IgD-negative memory B cell (primary cell): ENCODE measurements around the gene PMVK. TPM values are rescaled to one million over a fixed set of nuclear protein-coding genes. Genes with fewer than 3 reads are reported as not detected.
A peak's percentile ranks its signal among the peaks of the same experiment; 100 is the strongest.

ENCODE experiments used
- H3K27ac Mint-ChIP-seq, 3 donors: one replicate each; pipeline ENCODE4 v1.8.0; 2020 to 2022; ENCODE audit warnings: mild to moderate bottlenecking in 3 of 3, mixed read lengths in 3 of 3, moderate library complexity in 1 of 3
- H3K27me3 Mint-ChIP-seq: one replicate; pipeline ENCODE4 v1.8.0; 2021; ENCODE audit warnings: mixed read lengths
- H3K36me3 Mint-ChIP-seq: one replicate; pipeline ENCODE4 v1.8.0; 2020; ENCODE audit warnings: mild to moderate bottlenecking, mixed read lengths
- H3K4me1 Mint-ChIP-seq, 3 donors: one replicate each; pipeline ENCODE4 v1.8.0; 2020 to 2022; ENCODE audit warnings: mixed read lengths in 3 of 3, mild to moderate bottlenecking in 1 of 3
- H3K4me3 Mint-ChIP-seq, 4 donors: one replicate each; pipeline ENCODE4 v1.8.0; 2020 to 2022; ENCODE audit warnings: mild to moderate bottlenecking in 4 of 4, mixed read lengths in 4 of 4, moderate library complexity in 3 of 4
- H3K9me3 Mint-ChIP-seq, 3 donors: one replicate each; pipeline ENCODE4 v1.8.0; 2020 to 2021; ENCODE audit warnings: mixed read lengths in 3 of 3, mild to moderate bottlenecking in 1 of 3
- polyA plus RNA-seq: library from polyadenylated mRNA; unstranded; fragments of 300-500 nt; fragmentation: Illumina TruSeq; gene quantifications from one replicate; pipeline ENCODE4 v1.2.3, GENCODE V29; 2021

The PMVK gene
- polyA plus RNA-seq, 1 donor from 2014 or later, result 78.3 TPM

DNA sequence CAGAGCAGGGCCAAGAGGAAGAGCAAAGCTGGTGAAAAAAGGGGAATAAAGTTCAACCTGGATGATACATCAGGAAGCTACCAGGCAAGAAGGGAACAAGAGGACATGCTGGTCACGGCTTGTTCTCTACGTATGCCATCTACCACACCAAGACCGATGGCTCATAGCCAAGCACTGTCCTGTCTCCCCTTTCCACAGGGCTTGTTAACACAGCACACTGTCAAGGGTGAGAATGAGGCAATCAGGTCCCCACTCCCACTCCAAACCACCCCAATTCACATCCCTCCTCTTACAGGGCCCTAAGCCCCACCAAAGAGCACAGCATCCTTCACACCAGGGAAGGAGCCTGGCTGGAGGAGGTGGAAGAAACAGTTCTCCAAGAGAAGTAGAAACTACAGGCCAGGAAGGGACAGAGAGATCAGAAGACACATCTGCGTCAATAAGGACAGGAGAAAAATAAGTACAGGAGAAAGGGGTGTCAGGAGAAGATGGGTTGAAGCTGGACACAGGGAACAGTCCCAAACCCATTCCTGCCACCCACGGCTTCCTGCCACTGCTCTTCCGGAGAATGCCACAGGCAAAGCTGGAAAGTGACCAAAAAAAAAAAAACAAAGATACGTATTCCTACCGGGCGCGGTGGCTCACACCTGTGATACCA is 35.0 kb upstream of the PMVK start:
- Mint-ChIP-seq H3K4me3 (peak overlapping the region; percentile 34 to 90 (median 56)), H3K36me3 (no peaks in the 10 kb centered on the region), H3K27ac (no peak overlapping the region), H3K9me3 (no peaks in the 10 kb centered on the region), H3K27me3 (no peaks in the 10 kb centered on the region), H3K4me1 (peaks cover 0 to 17% (median 16%) of the 10 kb centered on the region in 3 donors)

DNA sequence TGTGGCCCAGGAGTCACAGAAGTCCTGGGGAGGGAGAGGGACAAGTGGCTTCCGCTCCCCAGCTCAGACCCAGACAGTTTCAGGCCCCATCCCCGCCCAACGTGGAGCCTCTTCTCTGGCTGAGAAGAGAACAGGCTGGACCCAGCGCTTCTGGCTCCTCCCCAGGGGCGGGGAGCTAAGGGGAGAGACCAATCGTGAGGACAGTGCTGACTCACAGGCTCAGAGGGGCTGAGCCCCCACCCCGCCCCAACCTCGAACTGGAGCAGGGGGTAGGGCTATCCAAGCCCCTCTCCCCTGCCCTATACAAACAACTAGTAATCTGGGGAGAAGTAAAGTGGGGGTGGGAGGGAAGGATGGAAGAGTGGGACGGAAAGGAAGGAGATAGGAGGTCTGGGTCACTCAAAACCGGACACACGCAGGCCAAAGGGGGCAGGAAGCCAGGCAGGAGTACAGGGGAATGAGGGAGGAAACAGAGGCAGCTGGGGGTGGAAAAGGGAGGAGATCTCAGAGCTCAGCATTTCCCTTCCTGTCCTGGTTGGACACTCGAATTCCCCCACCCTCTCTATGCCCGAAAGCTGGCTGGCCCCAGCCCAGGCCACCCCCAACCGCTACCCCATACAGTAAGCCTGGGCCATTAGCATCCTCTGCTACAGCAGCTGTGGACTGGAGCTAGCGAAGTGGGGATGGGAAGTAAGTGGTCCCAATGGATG is 34.3 kb upstream of the PMVK start, which contains the start of gene SHC1:
Gene SHC1 (minus strand): TSS at position 117 of the 710 bp plus-strand sequence. CDS start 221 bp downstream, outside the sequence.
- Mint-ChIP-seq H3K4me3 (peak within 1 kb of the TSS in 3 of 4 donors; percentile 34 to 90 (median 52)), H3K4me1 (peaks cover 0 to 17% (median 14%) of the 10 kb centered on the region in 3 donors), H3K9me3 (no peaks in the 10 kb centered on the region), H3K27me3 (no peaks in the 10 kb centered on the region), H3K27ac (no peak within 1 kb of the TSS), H3K36me3 (no peaks in the 10 kb centered on the region)

DNA sequence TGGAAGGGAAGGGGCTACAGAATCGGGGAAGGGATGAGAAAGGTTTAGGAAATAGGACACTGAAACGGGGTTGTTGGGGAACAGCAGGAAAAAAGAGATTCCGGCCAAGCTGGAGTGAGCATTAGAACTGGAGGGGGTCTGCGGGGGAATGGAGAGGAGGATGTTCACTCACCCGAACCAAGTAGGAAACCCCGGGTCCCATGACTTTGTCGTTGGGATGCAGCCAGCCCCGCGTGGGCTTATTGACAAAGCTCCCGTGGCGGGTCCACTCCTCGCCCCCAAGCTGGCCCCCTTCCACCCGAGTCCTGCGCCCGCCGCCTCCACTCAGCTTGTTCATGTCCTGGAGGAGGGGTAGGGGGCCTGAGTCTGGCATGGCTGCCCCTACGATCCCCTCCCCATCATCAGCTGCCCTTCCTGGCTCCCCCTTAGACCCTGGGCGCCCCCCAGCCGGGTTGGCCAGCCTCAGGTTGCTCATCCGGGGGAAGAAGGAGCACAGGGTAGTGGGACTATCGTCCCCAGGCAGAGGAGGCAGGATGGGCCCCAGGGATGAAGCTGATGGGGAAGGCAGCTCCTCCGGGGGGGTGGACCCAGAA is 33.4 kb upstream of the PMVK start:
- Mint-ChIP-seq H3K36me3 (no peaks in the 10 kb centered on the region), H3K27me3 (no peaks in the 10 kb centered on the region), H3K9me3 (no peaks in the 10 kb centered on the region), H3K4me3 (peak overlapping the region in 1 of 4 donors; percentile 17), H3K4me1 (peaks cover 0 to 17% (median 16%) of the 10 kb centered on the region in 3 donors), H3K27ac (no peak overlapping the region)

DNA sequence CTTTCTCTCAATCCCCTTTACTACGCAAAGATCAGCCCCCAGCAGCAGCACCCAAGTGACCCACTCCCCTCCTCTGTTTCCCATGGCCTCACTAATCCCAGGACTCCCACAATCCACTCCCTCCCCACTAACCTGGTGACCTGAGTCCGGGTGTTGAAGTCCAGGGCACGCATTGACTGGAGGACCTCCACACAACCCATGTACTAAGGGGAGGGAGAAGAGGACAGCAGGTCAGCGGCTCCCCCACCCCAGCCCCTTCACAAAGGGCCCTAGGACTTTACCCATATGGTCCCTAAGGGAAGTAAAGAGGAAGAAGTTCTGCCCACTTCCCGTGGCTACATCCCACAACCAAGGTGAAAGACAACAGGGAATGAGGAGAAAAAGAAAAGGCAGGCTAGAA is 32.7 kb upstream of the PMVK start:
- Mint-ChIP-seq H3K4me1 (peaks cover 0 to 17% (median 16%) of the 10 kb centered on the region in 3 donors), H3K27me3 (no peaks in the 10 kb centered on the region), H3K9me3 (no peaks in the 10 kb centered on the region), H3K4me3 (no peak overlapping the region), H3K27ac (peak overlapping the region; percentile 34 to 60 (median 53)), H3K36me3 (no peaks in the 10 kb centered on the region)

DNA sequence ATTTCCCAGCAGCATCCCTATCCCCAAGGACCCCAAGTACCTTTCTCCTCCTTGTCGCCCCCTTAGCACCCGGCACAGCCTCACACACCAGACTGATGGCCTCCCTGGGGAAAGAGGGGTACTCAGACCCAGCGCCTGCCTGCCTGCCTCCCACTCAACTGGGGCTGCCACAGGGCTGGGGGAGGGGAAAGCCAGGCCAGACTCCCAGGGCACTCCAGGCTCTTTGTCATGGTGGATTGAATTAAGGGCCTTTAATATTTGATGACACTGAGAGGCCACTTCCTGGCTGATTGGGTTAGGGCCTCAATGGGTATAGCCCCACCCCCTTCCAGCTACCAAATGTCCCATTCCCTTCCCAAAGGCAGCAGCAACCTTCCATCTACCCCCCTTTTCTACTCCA is 32.2 kb upstream of the PMVK start:
- no peaks in the 10 kb centered on the region for H3K27me3 Mint-ChIP-seq
- H3K4me3 Mint-ChIP-seq, result peak overlapping the region in 1 of 4 donors; percentile 61
- no peaks in the 10 kb centered on the region for H3K9me3 Mint-ChIP-seq
- H3K27ac Mint-ChIP-seq, result peak overlapping the region in 2 of 3 donors; percentile 60 to 62
- H3K36me3 Mint-ChIP-seq, result no peaks in the 10 kb centered on the region
- peaks cover 0 to 19% (median 19%) of the 10 kb centered on the region in 3 donors for H3K4me1 Mint-ChIP-seq

DNA sequence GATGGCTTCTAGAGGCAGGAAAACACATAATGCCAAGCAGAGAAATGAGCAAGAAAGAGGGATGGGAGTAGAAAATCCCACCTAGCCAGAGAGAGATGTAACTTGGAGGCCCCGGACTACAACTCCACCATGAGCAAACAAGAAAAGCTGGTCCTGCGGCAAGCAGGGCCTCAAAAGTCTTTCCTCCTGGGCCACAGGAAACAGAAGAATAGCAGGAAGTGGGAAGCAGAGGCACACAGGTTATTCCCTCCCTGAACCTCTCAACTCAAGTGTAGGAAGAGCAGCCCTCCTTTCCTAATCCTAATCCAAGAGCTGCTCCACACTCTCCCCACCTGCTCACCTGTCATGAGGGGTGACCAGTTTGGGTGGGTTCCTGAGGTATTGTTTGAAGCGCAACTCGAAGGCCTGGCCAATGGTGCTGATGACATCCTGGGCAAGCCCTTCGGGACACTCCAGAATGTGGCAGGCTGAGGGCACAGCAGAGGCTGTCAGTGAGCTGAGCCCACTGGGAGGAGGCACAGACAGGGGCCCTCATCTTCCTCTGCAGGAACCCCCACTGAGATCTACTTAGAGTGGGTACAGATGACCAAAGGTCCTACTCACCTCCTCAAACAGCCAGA is 30.9 kb upstream of the PMVK start:
- no peaks in the 10 kb centered on the region for H3K27me3 Mint-ChIP-seq
- peak overlapping the region in 2 of 3 donors; percentile 62 to 71 for H3K27ac Mint-ChIP-seq
- peaks cover 5 to 22% (median 19%) of the 10 kb centered on the region in 3 donors for H3K4me1 Mint-ChIP-seq
- H3K9me3 Mint-ChIP-seq, result no peaks in the 10 kb centered on the region
- no peaks in the 10 kb centered on the region for H3K36me3 Mint-ChIP-seq
- no peak overlapping the region for H3K4me3 Mint-ChIP-seq

DNA sequence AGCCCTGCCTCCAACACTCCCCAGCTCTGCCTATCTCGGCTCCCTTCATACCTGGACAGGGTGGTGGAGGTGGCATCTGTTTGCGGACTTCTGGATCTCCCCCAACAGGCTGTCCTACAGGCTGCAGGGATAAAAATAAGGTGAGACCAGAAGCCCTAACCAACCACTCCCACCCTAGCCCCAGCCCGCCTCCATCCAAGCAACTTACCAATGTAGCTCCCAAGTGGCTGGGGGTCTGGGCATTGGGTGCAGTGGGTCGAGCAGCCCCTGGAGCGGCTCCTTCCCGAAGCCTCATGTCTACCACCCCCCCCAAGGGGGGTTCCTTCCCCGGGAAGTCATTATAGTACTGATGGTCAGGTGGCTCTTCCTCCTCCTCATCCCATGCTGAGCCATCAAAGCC is 29.6 kb upstream of the PMVK start:
- no peak overlapping the region for H3K4me3 Mint-ChIP-seq
- no peak overlapping the region for H3K27ac Mint-ChIP-seq
- H3K9me3 Mint-ChIP-seq, result no peaks in the 10 kb centered on the region
- H3K36me3 Mint-ChIP-seq, result no peaks in the 10 kb centered on the region
- no peaks in the 10 kb centered on the region for H3K27me3 Mint-ChIP-seq
- H3K4me1 Mint-ChIP-seq, result peaks cover 10 to 19% (median 13%) of the 10 kb centered on the region in 3 donors

DNA sequence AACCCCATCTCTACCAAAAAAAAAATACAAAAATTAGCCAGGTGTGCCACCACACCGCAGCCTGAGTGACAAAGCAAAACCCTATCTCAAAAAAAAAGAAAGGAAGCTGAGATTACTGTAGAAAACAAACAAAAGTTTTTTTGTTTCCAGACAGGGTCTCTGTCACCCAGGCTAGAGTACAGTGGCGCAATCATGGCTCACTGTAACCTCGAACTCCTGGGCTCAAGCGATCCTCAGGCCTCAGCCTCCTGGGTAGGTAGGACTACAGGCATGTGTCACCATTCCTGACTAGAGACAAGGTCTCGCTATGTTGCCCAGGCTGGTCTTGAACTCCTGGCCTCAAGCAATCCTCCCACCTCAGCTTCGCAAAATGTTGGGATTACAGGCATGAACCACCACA is 27.8 kb upstream of the PMVK start:
- Mint-ChIP-seq H3K4me1 (peaks cover 18 to 21% (median 19%) of the 10 kb centered on the region in 3 donors), H3K9me3 (no peaks in the 10 kb centered on the region), H3K27me3 (no peaks in the 10 kb centered on the region), H3K36me3 (no peaks in the 10 kb centered on the region), H3K27ac (peak overlapping the region in 1 of 3 donors; percentile 76), H3K4me3 (peak overlapping the region in 3 of 4 donors; percentile 17 to 34 (median 33))

DNA sequence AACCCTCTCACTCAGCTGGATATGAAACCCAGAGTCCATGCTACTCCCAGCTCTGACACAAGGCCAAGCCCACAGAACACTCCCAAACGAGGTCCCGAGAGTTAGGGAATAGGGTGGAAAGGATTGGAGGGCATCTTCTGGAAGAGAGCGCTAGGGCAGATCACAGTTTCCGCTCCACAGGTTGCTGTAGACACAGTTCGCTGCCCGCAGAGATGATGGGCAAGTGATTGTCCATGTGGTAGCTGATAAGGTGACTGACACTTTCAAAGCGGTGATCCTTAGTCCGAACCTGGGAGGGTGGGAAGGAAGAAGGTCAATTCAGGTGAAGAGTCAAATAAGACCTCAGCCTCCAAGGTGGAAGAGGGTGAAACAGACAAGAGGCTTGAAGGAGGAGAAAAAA is 27.1 kb upstream of the PMVK start:
- Mint-ChIP-seq H3K4me3 (peak overlapping the region in 3 of 4 donors; percentile 12 to 58 (median 34)), H3K36me3 (no peaks in the 10 kb centered on the region)

DNA sequence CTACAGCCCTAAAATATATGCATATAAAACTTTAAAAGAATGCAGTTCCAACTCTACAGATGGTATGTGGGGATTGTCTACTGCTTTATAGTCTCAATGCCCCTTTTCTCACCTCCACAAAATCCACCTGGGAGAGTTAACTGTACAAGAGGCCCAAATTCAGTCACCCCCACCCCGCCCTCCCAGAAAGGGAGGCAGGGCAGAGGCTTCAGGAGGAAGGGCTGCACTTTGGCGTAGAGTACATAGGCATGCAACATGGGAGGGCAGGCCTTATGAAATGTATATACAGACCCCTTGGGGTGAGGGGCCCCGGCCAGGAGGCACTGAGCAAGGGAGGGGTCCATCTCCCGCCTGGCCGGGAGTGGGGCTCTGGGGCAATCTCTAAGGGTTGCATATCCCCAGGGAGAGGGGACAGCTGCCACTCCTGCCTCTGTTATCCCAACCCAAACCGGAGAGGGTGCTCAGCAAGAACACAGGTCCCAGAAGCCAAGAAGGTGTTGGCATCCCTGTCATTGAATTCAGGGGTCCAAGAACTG is 26.3 kb upstream of the PMVK start:
- Mint-ChIP-seq H3K4me1 (peaks cover 18 to 19% (median 19%) of the 10 kb centered on the region in 3 donors), H3K4me3 (peak overlapping the region; percentile 84 to 98 (median 94)), H3K27ac (peak overlapping the region in 2 of 3 donors; percentile 89 to 96), H3K27me3 (no peaks in the 10 kb centered on the region), H3K9me3 (no peaks in the 10 kb centered on the region), H3K36me3 (no peaks in the 10 kb centered on the region)

More for the DNA sequence above, 27.1 kb upstream of the PMVK start:
- H3K27ac Mint-ChIP-seq, result peak overlapping the region; percentile 53 to 96 (median 93)
- no peaks in the 10 kb centered on the region for H3K9me3 Mint-ChIP-seq
- H3K27me3 Mint-ChIP-seq, result no peaks in the 10 kb centered on the region
- H3K4me1 Mint-ChIP-seq, result peaks cover 18 to 19% (median 19%) of the 10 kb centered on the region in 3 donors

DNA sequence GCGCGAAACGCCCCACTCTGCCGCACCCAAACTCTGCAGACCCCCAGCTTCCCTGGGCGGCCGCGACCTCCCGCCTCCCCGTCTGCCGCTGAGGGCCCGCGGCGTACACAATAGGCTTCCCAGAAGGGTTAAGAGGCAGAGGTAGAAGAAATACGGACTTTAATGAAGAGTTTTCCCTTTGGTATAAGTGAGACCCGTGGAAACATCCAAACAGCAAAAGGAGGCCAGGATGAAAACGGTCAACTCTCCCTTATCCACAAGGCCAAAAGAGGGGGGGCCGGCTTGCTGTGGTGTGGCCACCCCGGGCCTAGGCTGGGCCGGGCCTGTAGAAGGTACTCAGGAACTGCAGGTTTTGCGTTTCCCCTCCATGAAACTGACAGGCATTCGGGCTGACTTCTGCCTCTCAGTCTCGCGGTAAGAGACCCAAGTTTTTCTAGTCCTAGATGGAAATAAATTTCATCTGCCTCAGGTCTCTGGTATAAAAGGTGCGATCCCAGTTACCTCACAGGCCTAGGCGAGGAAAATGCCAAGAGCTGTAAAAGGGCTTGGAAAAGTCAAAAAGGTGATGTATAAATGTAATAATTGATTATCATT is 25.7 kb upstream of the PMVK start:
- Mint-ChIP-seq H3K36me3 (no peaks in the 10 kb centered on the region), H3K4me1 (peaks cover 18 to 19% (median 19%) of the 10 kb centered on the region in 3 donors), H3K27me3 (no peaks in the 10 kb centered on the region)

DNA sequence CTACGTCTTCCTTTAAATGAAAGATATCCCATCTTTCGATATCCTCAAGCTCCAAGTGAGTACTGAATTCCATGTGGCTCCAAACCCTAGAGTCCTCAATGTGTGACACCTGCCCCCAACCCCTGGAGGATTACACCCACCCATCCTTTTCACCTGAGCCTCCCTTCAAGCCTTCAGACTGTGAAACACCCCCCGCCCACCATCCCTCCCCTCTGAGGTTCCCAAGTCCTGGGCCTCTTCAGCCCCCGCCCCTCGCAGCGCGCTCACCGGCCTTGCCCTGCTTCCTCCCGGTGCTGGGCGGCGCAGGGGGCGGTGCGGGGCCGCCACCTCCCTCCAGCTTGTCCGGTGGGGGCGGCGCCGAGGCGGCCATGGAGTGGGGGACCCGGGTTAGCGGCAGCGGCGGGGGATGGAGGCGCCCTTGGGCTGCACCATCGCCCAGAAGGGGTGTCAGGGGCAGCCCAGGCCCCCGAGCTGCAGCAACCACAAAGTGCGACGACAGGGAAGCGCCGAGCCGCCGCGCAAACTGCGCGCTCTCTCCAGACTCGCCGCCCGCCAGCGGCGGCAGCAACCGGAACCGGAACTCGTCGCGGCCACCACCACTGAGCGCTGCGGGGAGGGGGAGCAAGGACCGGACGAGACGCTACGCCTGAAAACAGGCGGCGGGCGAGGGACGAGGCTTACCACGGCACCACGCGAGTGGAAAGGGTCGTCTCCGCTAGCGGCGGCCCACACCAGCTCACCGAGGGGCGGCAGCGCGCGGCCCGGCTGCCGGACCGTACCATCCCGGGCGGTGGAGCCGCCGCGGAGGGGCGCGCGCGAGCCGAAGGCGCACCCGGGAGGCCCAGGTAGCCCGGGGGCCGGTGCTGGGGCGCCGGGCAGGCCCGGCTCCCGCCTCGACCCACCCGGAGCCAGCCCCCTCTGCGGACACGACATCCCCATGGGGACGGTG is 25.0 kb upstream of the PMVK start, which contains the start of gene PYGO2:
Gene PYGO2 (minus strand): TSS at position 576 of the 949 bp plus-strand sequence. CDS start 206 bp downstream, at position 370.
- Mint-ChIP-seq H3K9me3 (no peaks in the 10 kb centered on the region), H3K27me3 (no peaks in the 10 kb centered on the region), H3K27ac (peak within 1 kb of the TSS; percentile 89 to 97 (median 96)), H3K4me1 (peaks cover 19 to 21% (median 19%) of the 10 kb centered on the region in 3 donors), H3K4me3 (peak within 1 kb of the TSS; percentile 87 to 98 (median 96)), H3K36me3 (no peaks in the 10 kb centered on the region)

More for the DNA sequence above, 25.7 kb upstream of the PMVK start:
- Mint-ChIP-seq H3K27ac (peak overlapping the region; percentile 82 to 96 (median 89)), H3K9me3 (no peaks in the 10 kb centered on the region), H3K4me3 (peak overlapping the region; percentile 84 to 98 (median 94))

DNA sequence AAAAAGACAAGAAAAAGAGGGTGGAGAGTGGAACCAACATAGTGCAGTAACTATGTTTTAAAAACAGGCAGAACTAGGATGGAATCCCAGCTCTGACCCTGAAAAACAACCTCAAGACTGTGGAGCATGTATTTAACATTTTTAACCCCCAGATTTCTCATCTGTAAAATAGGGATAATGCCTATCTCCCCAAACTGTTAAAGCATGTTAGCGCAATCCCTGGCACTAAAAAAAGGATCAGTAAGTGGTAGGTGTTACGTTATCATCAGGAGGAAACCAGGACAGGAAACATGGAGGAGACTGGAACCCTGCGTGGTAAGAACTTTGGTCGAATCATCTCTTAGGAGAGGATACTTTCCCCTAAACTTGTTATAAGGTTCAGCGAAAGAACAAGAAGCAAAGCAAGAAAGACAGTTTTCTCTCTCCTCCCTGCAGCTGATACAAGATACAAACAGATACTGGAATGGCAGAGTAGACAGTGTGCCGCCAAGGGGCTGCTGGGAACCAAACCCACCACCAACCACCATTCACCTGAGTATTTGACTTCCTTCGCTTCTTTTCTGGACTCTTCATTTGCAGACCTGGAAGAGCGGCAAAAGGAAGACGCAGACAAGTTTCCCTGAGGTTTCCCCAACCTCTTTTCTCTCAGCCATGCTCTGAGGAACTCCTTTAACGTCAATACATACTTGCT is 24.1 kb upstream of the PMVK start:
- Mint-ChIP-seq H3K4me1 (peaks cover 26 to 28% (median 26%) of the 10 kb centered on the region in 3 donors), H3K4me3 (peak overlapping the region; percentile 87 to 98 (median 96)), H3K36me3 (no peaks in the 10 kb centered on the region), H3K27ac (peak overlapping the region; percentile 85 to 97 (median 96)), H3K9me3 (no peaks in the 10 kb centered on the region), H3K27me3 (no peaks in the 10 kb centered on the region)
